Stimulated activated naive CD4-positive, alpha-beta T cell (primary cell): ENCODE data around the gene MAPKAP1.

ENCODE experiments used
- DNase-seq, 6 experiments: peaks; one replicate each; lab custom pipeline; 2025; lab: John Stamatoyannopoulos, UW

MAPKAP1 gene

GRCh38 chr9:125536167-125536772, 170.7 kb downstream of the MAPKAP1 start:
- no peak for DNase-seq

- no peak for DNase-seq
These were observed 171.9 kb downstream of the MAPKAP1 start for GRCh38 chr9:125534971-125535701.

GRCh38 chr9:125532812-125533594, 174.0 kb downstream of the MAPKAP1 start:
- no peak for DNase-seq

GRCh38 chr9:125532412-125532811, 174.6 kb downstream of the MAPKAP1 start:
- no peak for DNase-seq

GRCh38 chr9:125529589-125530515, 177.2 kb downstream of the MAPKAP1 start:
- DNase-seq = no peak

- no peak for DNase-seq
These were observed 177.9 kb downstream of the MAPKAP1 start for GRCh38 chr9:125529107-125529506.

GRCh38 chr9:125527471-125528002, 179.5 kb downstream of the MAPKAP1 start:
- DNase-seq = no peak

GRCh38 chr9:125525921-125526631, 180.9 kb downstream of the MAPKAP1 start:
- DNase-seq = no peak

- DNase-seq = no peak
These were observed 182.2 kb downstream of the MAPKAP1 start for GRCh38 chr9:125524583-125525355.

GRCh38 chr9:125523681-125524080, 183.3 kb downstream of the MAPKAP1 start:
- no peak for DNase-seq

- peak in 1 of 6 experiments; percentile 25 for DNase-seq
These were observed 184.7 kb downstream of the MAPKAP1 start for GRCh38 chr9:125522328-125522725.

GRCh38 chr9:125521462-125522327, 185.3 kb downstream of the MAPKAP1 start:
- DNase-seq = peak in 4 of 6 experiments; percentile 1 to 77 (median 76)

GRCh38 chr9:125519734-125520133, 187.3 kb downstream of the MAPKAP1 start:
- no peak for DNase-seq

- no peak for DNase-seq
These were observed 189.4 kb downstream of the MAPKAP1 start for GRCh38 chr9:125517577-125517976.

- no peak for DNase-seq
These were observed 190.7 kb downstream of the MAPKAP1 start for GRCh38 chr9:125515983-125516940.

- no peak for DNase-seq
These were observed 191.7 kb downstream of the MAPKAP1 start for GRCh38 chr9:125515281-125515680.

GRCh38 chr9:125514468-125514867, 192.5 kb downstream of the MAPKAP1 start:
- no peak for DNase-seq
